Stimulated activated CD4-positive, alpha-beta T cell treated with anti-CD3 and anti-CD28 coated beads, Interleukin-12 subunit alpha, Interleukin-12 subunit beta, amount 100 ng/mL, for 4 hours (primary cell): ENCODE results near the gene FNDC3B.

Experiments
- DNase-seq: peaks from one replicate; pipeline ENCODE4 v3.0.0-alpha.2; 2020

FNDC3B gene

GRCh38 chr3:172139528-172140276, 100.3 kb downstream of the FNDC3B start:
- DNase-seq: no peak

- no peak for DNase-seq
These were observed 101.4 kb downstream of the FNDC3B start for GRCh38 chr3:172140499-172141391.

GRCh38 chr3:172142051-172142863, 102.9 kb downstream of the FNDC3B start:
- no peak for DNase-seq

- DNase-seq: no peak
These were observed 103.6 kb downstream of the FNDC3B start for GRCh38 chr3:172142864-172143451.

GRCh38 chr3:172143739-172144497, 104.5 kb downstream of the FNDC3B start:
- no peak for DNase-seq

- DNase-seq: no peak
These were observed 105.2 kb downstream of the FNDC3B start for GRCh38 chr3:172144601-172145000.

GRCh38 chr3:172145031-172145686, 105.8 kb downstream of the FNDC3B start:
- no peak for DNase-seq

- DNase-seq: no peak
These were observed 107.0 kb downstream of the FNDC3B start for GRCh38 chr3:172146349-172146748.

- DNase-seq: no peak
These were observed 107.9 kb downstream of the FNDC3B start for GRCh38 chr3:172147113-172147818.

GRCh38 chr3:172148241-172148640, 108.9 kb downstream of the FNDC3B start:
- DNase-seq: no peak

- DNase-seq: no peak
These were observed 109.6 kb downstream of the FNDC3B start for GRCh38 chr3:172148702-172149565.

- no peak for DNase-seq
These were observed 110.9 kb downstream of the FNDC3B start for GRCh38 chr3:172150268-172150667.

- DNase-seq: no peak
These were observed 111.7 kb downstream of the FNDC3B start for GRCh38 chr3:172150913-172151650.

- DNase-seq: no peak
These were observed 112.6 kb downstream of the FNDC3B start for GRCh38 chr3:172151651-172152649.

- no peak for DNase-seq
These were observed 113.5 kb downstream of the FNDC3B start for GRCh38 chr3:172152874-172153273.

GRCh38 chr3:172153335-172153861, 114.0 kb downstream of the FNDC3B start:
- peak; percentile 25 for DNase-seq
